Measurements from ENCODE around the gene REV1. TPM values are rescaled to one million over a fixed set of nuclear protein-coding genes. Genes with fewer than 3 reads are reported as not detected.

The REV1 gene
- total and polyA plus RNA-seq, 8 donors = 43.7 to 77.9 (median 65.5) TPM

DNA sequence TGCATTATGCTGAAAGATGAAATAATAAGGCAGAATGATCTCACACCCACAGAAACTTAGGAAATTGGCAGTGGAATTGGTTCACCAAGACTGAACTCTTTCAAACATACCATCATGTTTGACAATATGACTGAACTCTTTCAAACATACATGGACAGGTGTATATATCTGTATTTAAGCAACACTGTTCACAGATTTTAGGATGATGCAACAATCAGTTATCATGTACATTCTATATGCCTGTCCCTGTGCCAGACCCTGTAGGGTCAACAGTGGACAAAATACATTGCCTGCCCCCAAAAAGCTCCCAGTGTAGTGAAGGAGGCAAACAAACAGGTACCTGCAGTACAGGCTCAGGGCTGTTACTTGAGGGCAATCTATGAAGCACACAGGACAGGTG lies 2.9 kb upstream of the REV1 start:
- no peak overlapping the region for H3K4me3 ChIP-seq
- no peaks in the 10 kb centered on the region for H3K9me3 ChIP-seq
- no peaks in the 10 kb centered on the region for H3K36me3 ChIP-seq
- peaks cover 7 to 11% of the 10 kb centered on the region in 2 donors for H3K4me1 ChIP-seq
- TF ChIP-seq, protein P1, sequence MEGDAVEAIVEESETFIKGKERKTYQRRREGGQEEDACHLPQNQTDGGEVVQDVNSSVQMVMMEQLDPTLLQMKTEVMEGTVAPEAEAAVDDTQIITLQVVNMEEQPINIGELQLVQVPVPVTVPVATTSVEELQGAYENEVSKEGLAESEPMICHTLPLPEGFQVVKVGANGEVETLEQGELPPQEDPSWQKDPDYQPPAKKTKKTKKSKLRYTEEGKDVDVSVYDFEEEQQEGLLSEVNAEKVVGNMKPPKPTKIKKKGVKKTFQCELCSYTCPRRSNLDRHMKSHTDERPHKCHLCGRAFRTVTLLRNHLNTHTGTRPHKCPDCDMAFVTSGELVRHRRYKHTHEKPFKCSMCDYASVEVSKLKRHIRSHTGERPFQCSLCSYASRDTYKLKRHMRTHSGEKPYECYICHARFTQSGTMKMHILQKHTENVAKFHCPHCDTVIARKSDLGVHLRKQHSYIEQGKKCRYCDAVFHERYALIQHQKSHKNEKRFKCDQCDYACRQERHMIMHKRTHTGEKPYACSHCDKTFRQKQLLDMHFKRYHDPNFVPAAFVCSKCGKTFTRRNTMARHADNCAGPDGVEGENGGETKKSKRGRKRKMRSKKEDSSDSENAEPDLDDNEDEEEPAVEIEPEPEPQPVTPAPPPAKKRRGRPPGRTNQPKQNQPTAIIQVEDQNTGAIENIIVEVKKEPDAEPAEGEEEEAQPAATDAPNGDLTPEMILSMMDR (IDR thresholded peaks at IDR 0.05) = no peak
- no peak for DNase-seq
- ATAC-seq = no peak
- intact Hi-C loops (cut with DNase I) = no loop called here
- H3K27me3 ChIP-seq = no peaks in the 10 kb centered on the region
- H3K27ac ChIP-seq = no peak overlapping the region

DNA sequence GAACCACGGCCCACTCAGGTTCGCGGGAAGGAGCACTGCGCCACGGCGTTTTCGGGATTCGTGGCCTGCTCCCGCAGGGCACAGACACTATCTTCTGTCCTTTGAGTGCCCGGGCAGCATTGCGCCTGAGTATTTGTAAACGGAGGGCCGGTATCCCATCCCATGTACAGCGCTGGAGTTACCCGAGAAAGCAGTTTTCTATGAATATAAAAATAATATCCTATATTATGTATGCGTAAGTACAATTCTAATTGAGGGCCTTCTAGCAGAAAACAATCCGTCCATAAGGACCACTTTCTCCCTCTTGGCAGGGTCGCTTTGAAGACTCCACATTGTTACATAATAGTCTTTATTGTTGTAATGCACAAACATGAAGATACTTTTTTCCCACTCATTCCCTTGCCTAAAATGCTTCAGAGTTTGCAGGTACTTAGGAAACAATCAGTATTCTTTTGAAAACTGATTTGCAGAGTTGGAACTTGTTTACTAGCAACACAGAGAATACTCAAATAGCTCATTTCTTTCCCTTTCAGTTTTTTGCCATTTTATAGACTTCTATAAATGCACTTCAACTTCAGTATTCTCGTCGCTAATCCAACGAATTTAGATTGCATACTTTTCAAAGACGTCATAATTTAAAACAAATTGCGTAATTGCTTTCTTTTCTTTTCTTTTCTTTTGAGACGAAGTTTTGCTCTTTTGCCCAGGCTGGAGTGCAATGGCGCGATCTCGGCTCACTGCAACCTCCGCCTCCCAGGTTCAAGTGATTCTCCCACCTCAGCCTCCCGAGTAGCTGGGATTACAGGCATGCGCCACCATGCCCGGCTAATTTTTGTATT lies 1.0 kb upstream of the REV1 start:
- no peak for ATAC-seq
- TF ChIP-seq, protein P1 (IDR thresholded peaks at IDR 0.05) = no peak
- DNase-seq = no peak
- Histone ChIP-seq H3K27me3 (no peaks in the 10 kb centered on the region), H3K4me3 (peak overlapping the region; percentile 76 to 80), H3K27ac (peak overlapping the region; percentile 92 to 96), H3K9me3 (no peaks in the 10 kb centered on the region), H3K4me1 (peaks cover 7 to 18% of the 10 kb centered on the region in 2 donors), H3K36me3 (no peaks in the 10 kb centered on the region)
- intact Hi-C loops (cut with DNase I) = no loop called here

DNA sequence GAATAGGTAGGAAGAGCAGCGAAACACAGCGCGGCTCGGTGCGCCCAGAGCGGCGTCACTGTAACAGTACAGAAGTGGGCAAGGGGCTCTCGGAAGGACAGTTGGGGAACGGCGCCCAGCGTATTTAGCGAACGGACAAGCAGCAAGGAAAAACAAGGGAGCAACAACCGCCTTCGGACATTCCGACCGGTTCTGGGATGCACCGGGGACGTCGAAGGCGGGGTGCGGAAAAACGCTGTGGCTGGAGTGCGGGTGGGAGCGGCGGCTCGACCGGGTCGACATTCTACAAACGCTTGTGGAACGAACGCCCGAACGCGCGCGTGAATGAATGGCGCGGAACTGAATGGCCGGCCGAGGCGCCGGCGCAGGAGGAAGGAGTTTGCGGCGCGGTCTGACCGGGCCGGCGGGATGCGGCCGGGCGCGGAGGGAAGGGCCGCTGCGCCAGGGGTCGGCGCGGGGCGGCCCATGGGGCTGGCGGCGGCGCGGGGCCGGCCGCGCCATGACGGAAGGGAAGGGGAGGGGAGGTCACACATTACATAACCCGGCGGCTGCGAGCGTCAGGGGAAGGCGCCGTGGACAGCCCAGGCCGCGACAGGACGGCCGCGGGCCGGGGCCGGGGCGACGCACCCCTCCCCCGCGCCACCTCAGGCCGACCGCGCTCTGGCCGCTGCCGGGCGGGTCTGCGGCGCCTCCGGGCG lies 605 bp downstream of the REV1 start:
- ATAC-seq (peak; percentile 38), DNase-seq (peak; percentile 67 to 91 (median 74))
- Histone ChIP-seq H3K36me3 (no peaks in the 10 kb centered on the region), H3K9me3 (no peaks in the 10 kb centered on the region), H3K4me1 (peaks cover 7 to 18% of the 10 kb centered on the region in 2 donors), H3K4me3 (peak overlapping the region; percentile 76 to 80), H3K27ac (peak overlapping the region; percentile 92 to 96), H3K27me3 (no peaks in the 10 kb centered on the region)
- intact Hi-C loops (cut with DNase I) = no loop called here
- TF ChIP-seq, protein P1 (IDR thresholded peaks at IDR 0.05) = no peak

DNA sequence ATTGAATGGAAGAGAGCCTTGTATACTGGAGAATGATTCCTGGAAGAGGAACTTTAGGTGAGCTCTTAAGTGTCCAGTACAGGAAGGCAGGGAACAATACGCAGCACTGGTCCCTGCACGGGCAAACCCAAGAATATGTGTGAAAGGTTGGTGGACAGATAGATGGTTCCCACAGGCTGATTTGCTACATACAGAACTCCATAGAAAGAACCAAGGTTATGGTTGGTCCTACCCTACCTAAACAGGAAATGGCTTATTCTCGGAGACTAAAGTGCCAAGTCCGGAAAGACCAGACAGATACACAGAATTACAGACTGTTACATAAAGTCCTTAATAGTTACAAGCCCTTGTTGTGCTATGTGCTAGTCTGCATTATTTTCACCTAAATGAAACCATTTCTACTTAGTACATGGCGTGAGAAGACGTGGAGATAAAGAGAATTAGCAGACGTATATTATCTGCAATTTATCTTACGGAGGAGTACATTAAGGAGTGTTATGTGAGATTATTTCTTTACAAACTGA lies 1.2 kb downstream of the REV1 start:
- ATAC-seq = peak; percentile 2
- TF ChIP-seq, protein P1 (IDR thresholded peaks at IDR 0.05) = no peak
- intact Hi-C loops (cut with DNase I) = no loop called here

DNA sequence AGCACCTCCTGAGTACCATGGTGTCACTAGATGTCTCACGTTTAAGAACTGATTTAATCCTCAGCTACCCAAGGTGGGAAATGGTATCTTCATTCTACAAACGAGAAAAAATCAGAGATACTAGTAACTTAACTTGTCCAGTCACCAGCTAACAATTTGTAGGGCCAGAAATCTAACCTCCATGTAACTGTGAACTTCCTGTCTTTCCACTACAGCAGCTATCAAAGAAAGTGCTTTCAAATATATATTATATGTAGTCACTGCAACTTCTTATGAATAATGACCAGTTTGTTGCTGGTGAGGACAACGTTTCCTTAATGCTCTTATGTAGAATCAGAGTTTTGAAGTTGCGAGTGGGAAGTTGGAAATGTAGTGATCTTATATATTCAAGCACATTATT lies 1.9 kb downstream of the REV1 start:
- TF ChIP-seq, protein P1 (IDR thresholded peaks at IDR 0.05) = no peak
- Histone ChIP-seq H3K36me3 (no peaks in the 10 kb centered on the region), H3K27ac (no peak overlapping the region), H3K4me3 (peak overlapping the region in 1 of 2 donors; percentile 76), H3K27me3 (no peaks in the 10 kb centered on the region), H3K4me1 (peaks cover 7 to 27% of the 10 kb centered on the region in 2 donors), H3K9me3 (no peaks in the 10 kb centered on the region)
- intact Hi-C loops (cut with DNase I) = no loop called here
- ATAC-seq (no peak), DNase-seq (no peak)

More for the DNA sequence above, 1.2 kb downstream of the REV1 start:
- no peaks in the 10 kb centered on the region for H3K36me3 ChIP-seq
- H3K9me3 ChIP-seq = no peaks in the 10 kb centered on the region
- H3K27ac ChIP-seq = peak overlapping the region; percentile 92 to 96
- peak in 1 of 4 donors; percentile 24 for DNase-seq
- H3K4me3 ChIP-seq = peak overlapping the region; percentile 76 to 80
- no peaks in the 10 kb centered on the region for H3K27me3 ChIP-seq
- peaks cover 7 to 21% of the 10 kb centered on the region in 2 donors for H3K4me1 ChIP-seq

Data from left lung (tissue), 10 donors.